ENCODE results near the gene DGKB.

DNA sequence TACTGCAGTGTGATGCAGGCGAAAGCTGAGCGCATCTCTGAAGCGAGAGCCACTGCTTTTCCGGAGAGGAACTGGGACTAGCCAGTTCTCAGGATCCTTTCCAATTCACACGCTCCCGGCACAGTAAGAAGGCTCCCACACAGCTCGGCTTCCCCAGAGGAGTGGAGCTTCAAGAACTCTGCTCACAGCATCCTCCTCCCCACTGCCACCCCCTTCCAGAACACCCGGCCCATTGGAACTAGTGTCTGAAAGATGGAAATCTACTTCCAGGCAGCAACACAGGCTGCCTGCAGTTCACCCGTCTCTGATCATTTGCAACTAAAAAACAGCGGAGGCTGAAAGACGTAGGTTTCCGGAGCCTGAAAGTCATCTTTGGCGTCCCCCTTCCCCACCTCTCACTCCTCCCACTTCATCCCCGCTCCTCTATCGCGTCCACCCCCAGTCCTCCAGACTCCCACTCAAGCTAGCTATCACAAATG is at the start of gene DGKB:
- TF ChIP-seq GATA2 (IDR thresholded peaks at IDR 0.05; ENCODE audit: low read depth, low read length) = no peak
- TF ChIP-seq GATA3 (IDR thresholded peaks at IDR 0.05; ENCODE audit: low read depth, low read length) = no peak
